ENCODE data around the gene RAB40C.

The RAB40C gene

DNA sequence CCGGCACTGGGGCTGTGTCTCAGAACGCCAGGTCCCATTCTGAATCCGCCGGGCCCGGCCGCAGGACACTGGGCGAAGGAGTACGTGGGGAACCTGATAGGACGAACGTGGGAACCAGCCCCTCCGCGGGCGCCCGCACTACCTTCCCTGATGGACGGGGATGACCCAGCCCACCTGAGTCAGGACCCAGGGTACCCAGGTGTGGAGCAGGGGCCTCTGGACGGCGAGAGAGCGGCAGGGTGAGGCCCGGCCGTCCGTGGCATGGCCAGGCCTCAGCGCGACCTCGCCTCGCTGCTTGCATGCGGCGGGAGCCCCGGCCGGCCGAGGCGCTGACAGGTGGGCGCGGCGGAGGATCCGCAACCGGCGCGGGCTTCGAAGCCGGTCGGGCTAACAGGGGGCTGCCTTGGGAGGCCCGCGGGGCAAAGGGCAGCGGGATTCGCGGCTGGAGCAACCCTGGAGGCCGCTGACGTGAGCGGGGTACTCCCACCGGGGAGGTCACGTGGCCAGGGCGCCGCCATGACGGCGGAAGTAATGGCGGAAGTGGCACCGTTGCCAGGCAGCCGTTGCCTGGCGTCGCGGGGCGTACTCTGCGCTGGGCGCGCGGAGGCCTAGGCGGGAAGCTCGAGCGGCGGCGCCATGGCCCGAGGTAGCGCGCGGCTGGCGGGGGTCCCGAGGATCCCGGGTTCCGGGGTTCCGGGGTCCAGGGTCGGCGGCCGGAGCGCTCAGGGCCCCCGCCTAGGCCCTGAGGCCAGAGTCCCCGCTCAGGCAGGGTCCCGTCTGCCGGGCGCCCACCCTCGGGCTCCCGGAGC, 59.1 kb downstream of the RAB40C start, which contains the start of gene WDR90:
Gene WDR90 (plus strand): TSS at position 585 of the 809 bp plus-strand sequence. CDS start 52 bp downstream, at position 637.
- peak; percentile 90 for DNase-seq

DNA sequence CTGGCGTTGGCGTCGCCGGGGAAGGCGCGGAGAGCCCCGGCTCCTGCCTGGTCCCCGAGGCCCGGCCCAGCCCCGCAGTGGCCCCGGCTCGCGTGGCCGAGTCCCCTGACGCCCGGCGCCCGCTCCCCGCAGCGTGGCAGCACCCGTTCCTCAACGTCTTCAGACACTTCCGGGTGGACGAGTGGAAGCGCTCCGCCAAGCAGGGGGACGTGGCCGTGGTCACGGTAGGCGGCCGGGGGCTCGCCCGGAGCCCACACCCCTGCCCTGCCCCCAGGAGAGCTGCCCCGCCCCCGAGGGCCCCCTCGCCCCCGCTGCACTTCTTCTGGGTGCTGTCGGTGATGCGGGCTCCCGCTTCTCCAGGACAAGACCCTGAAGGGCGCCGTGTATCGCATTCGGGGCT, 59.8 kb downstream of the RAB40C start:
- DNase-seq, result no peak

DNA sequence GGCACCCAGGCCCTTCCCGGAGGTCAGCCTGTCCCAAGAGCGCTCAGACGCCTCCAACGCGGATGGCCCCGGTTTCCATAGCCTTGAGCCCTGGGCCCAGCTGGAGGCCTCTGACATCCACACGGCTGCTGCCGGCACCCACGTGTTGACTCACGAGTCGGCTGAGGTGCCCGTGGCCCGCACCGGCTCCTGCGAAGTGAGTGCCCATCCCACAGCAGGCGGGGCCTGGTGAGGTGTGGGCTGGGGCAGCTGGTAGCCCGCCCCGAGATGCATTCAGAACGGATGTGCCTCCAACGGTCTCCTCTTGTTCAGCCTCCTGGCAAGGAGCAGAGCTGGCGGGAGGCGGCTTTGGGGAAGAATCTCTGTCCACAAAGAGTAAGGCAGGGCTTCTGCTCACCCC, 62.0 kb downstream of the RAB40C start:
- DNase-seq, result no peak

DNA sequence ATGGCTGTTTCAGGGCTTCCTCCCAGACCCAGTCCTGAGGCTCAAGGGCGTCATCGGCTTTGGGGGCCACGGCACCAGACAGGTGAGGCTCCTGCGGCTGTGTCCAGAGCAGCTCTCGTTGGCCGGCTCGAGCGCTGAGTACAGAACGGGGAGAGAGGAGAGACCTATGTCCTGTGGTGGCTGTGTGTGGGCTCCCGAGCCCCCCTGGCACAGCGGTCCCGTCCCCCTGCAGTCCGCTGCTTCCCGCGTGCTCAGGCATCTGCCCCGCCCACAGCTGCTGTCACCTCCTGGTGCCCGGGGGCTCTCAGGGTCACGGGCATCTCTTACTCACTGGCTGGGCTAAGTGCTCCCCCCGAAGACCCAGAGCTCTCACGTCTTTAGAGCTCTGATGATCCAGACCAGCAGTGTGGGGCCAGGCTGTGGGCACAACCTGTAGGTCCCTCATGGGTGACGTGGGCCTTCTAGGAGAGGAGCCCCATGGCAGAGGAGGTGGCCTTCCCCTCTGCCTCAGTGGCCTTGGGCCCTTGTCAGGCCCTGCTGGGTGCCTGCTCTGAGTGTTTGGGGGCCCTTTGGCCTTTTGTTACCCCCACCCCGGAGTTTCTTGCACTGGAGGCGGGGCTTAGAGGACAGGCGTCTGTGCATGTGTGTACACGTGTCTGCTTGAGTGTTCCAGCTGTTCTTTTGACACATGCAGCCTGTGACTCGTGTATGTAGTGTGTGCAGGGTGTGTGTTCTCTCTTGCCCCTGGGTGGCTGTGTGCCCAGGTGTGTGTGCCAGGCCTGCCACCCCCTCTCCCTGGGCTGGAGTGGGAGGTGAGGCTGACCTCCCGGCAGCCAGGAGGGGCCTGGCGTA, 62.8 kb downstream of the RAB40C start:
- DNase-seq, result no peak

DNA sequence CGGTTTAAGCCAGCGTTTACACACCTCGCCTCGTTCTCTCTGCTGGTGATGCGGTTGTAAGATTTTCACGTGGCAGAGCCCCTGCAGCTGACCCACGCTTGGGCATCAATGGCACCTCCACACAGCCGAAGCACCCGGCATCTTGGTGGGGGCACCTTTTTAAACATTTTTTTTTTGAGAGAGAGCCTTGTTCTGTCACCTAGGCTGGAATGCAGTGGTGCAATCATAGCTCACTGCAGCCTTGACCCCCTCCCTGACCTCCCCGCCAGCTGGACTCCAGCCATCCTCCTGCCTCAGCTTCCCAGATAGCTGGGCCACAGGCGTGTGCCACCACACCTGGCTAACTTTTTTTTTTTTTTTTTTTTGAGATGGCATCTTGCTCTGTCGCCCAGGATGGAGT, 64.2 kb downstream of the RAB40C start:
- DNase-seq, result no peak

DNA sequence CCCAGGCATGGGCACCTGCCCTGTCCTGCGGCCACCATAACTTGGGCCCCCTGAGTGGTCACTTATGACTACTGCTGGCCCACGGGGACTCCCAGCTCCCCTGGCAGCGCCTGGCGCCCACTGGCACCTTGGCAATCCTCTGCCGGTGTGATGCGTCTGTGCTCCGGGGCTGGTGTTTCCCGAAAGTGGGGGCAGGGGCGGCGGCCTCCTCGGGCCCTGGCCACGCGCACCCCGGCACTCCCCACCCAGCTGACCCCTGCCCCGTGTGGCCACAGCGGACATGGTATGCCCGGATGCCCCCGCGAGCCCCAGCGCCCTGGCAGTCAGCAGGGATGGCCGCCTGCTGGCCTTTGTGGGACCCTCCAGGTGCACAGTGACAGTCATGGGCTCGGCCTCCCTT, 67.6 kb downstream of the RAB40C start:
- no peak for DNase-seq

DNA sequence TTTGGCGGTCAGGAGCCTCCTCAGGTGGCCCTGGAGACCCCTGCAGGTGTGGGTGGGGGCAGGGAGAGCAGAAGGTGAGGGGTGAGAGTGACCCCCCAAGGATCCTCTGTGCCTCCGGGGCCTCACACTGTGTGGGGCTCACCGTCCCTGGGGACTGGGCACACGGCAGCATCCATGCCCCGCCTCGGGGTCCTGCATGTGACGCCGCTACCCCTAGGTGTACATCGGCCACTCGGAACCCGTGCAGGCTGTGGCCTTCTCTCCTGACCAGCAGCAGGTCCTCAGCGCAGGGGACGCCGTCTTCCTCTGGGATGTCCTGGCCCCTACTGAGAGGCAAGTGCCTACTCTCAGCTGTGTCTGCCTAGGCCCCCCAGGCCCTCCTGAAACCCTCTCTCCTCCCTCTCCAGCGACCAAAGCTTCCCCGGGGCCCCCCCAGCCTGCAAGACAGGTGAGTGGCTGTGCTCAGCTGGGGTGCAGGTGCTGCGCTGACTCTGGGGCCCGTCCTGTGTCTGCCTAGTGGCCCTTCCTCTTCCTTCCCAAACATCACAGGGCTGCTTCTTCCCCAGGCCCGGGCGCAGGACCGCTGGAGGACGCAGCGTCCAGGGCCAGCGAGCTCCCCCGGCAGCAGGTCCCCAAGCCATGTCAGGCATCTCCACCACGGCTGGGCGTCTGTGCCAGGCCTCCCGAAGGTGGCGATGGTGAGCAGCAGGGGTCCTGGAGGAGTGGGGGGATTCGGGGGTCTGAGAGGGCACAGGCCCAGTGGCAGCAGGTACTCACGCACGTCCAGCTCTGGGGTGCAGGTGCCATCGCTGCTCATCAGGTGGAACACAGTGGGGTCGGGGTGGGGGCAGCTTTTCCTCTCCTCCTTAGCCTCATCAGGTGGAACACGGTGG, 69.1 kb downstream of the RAB40C start:
- no peak for DNase-seq

DNA sequence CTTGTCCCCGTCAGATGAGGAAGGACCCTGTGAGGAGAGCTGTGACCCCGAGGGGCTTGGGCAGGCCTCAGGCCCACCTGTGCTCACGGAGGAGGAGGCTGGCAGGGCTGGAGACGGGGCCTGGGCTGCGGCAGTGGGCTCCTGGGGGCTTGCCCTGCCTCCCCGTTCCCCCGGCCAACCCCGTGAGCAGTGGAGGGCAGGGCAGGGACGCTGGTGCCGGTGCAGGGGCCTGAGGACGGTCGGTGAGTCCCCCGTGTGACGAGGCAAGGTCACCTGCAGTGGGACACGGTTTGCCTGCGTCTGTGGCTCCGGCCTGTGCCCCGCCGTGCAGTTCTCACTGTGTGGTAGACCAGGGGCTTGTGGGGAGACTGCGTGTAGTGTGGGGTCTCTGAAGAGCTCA, 69.8 kb downstream of the RAB40C start:
- no peak for DNase-seq

DNA sequence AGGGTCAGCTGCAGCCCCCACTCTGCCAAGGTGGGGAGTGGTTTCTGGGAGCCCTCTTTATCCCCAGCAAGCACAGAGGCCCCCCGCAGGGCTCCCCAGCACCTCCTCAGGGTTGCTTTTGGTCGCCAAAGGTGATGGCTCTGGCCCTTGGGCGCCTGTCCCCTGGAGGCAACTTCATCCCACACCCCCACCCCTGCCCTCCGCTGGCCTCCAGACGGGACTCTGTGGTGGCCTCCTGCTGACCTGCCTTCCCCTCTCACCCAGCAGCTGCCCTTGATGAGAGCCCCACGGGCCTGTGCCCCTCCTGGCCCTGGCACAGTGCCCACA, 70.2 kb downstream of the RAB40C start:
- DNase-seq, result no peak

DNA sequence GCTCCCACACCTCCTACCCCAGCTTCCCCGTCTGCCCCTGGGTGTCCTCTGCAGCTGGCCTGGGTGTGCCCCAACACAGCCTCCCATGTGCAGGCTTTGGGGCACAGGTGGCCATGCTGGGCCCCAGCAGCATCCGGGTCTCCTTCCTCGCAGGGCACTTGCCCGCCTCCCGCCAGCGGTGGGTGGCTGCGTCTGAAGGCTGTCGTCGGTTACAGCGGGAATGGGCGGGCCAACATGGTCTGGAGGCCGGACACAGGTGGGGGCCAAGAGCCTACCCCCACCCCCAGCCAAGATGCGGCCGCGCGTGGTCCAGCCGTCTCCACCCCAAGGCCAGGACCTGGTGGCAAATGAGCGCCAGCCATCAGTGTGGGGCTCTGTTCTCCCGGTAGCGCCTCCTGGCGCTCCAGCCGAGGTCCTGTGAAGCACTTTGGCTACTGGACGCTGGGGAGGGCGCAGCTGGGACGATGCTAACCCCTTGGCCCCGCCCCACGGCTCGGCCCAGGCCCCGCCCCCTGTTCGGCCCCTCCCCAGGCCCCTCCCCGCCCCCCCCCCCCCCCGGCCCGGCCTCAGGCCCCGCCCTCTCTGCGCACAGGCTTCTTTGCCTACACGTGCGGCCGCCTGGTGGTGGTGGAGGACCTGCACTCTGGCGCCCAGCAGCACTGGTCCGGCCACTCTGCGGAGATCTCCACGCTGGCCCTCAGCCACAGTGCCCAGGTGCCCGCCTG, 70.8 kb downstream of the RAB40C start:
- DNase-seq, result peak; percentile 69

DNA sequence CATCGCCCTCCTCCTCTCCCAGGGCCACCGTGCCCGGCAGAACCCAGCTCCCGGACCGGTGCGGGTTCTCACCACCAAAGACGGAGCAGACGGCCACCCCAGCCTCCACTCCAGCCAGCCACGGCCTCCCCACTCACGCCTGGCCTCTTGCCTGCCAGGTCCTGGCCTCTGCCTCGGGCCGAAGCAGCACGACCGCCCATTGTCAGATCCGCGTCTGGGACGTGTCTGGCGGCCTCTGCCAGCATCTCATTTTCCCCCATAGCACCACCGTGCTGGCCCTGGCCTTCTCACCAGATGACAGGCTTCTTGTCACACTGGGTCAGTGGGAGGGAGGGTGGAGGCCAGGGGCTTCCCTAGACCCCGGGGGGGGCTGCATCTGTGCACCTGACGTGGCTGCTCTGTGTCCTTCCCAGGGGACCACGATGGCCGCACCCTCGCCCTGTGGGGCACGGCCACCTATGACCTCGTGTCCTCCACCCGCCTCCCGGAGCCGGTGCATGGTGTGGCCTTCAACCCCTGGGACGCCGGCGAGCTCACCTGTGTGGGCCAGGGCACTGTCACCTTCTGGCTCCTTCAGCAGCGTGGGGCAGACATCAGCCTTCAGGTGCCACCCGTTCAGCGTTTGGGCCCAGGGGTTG, 71.4 kb downstream of the RAB40C start:
- DNase-seq, result no peak

DNA sequence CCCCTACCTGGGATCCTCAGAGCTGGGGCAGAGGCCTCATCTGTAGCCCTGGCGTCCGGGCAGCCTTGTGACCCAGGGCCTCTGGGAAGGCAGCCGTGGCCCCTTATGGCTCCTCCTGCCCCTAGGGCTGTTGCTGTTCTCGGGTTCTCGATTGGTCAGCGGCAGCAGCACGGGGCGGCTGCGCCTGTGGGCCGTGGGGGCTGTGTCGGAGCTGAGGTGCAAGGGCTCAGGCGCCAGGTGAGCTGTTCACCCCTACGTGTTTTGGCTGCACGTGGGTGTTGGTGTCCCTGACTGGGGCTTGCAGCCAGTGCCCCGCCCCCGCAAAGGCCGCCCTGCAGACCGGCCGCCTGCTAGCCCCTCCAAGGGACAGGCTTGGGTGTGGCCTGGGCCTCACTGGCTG, 72.2 kb downstream of the RAB40C start:
- DNase-seq, result no peak

DNA sequence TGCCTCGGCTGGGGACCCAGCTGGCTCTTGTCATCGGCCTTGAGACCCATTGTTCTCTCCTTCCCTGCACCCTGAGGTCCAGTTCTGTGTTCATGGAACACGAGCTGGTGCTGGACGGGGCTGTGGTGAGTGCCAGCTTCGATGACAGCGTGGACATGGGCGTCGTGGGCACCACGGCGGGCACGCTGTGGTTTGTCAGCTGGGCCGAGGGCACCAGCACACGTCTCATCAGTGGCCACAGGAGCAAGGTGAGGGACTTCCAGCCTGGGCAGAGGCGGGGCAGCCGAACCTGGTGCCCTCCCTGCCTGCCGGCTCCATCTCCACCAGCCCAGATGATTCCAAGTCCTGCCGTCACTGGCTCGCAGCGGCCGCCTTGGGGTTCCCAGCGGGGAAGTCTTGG, 72.7 kb downstream of the RAB40C start:
- no peak for DNase-seq

DNA sequence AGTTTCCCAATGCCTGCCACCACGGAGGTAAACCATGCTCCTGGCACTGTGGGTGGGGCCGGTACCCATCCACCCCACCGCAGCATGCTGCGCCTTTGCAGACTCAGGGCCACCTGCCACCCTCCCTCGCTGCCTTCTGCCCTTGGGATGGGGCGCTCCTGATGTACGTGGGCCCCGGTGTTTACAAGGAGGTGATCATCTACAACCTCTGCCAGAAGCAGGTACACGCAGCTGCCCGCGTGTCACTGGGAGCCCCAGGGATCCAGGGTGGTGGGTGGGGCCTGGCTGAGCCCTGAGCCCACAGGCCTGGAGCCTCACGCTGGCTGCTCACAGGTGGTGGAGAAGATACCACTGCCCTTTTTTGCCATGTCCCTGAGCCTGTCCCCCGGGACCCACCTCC, 76.7 kb downstream of the RAB40C start:
- no peak for DNase-seq

DNA sequence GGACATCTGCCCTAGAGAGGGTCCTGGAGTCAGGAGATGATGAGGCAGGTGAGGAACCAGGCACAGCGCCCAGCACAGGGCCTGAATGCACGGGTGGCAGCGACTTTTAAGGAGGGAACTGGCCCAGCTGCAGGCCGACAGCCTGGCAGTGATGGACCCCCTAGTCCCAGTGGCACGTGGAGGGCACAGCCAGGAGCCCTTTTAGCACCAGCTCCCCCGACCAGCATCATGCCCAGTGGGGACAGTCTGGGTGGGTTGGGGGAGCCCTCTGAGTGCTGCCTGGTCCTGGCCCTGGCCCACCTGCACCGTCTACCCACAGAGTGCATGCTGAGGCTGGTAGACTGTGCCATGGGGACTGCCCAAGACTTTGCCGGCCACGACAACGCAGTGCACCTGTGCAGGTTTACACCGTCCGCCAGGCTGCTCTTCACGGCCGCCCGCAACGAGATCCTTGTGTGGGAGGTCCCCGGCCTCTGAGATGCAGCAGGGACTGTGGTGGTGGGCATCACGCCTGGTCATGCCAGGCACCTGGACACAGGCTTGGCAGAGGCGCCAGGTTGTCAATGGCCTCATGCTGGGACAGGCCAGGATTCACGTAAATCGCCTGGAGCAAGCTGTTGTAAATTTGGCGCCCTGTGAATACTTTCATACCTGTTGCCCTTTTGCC, 77.4 kb downstream of the RAB40C start:
- no peak for DNase-seq

DNA sequence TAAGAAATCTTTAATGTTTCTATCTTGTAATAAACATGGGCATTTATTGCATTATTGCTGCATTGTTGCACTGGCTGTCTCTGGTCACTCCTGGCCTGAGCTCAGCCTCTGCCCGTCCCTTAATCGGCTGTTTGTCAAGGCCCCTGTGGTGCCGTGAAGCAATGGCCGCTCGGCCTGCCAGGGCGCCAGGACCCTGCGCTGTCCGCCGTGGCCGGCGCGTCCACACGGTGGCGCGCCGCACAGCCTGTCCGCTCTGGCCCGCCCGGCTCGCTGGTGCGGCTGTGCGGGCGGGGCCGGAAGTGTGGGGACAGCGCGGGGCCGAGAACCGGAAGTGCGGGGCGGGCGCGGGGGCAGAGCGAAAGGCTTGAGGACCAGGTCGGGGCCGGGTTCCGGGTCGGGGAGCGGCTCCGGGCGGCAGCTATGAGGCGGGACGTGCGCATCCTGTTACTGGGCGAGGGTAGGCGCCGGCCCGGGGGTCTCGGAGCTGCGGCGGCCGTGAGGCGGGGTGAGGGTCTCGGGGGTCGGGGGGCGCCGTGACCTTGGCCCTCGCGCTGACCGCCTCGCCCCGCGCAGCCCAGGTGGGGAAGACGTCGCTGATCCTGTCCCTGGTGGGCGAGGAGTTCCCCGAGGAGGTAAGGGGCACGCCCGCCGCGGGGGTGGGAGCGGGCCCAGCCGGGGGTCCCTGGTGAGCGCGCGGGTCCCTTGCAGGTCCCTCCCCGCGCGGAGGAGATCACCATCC, 78.1 kb downstream of the RAB40C start, which contains the start of gene RHOT2:
Gene RHOT2 (plus strand): TSS at position 353 of the 739 bp plus-strand sequence. CDS start 68 bp downstream, at position 421.
- peak; percentile 93 for DNase-seq

DNA sequence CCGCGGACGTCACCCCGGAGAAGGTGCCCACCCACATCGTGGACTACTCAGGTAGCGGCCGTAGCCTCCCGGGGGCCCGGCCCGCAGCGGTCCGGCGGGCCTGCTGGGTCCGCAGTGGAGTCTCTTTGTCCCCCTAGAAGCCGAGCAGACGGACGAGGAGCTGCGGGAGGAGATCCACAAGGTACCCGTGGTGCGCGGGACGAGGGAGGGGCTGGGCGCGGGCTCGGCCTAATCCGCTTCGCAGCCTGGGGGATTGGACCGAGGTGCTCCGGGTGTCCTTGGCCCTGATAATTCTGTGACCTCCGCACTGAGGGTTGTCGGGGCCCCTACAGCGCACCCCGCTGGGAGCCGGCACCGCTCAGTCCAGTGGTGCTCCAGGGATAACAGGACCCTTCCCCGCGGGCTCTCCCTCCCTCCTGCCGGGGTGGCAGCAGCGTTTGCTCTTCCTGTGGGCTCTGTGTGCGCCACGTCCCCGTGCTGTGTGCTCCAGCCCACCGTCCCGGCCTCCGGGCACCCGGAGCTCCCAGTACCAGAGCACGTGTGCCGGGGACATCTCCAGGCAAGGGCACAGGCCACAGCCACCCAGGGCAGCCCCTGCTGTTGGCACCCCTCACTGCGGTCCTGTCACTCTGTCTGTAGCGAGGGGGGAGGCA, 78.8 kb downstream of the RAB40C start:
- no peak for DNase-seq

DNA sequence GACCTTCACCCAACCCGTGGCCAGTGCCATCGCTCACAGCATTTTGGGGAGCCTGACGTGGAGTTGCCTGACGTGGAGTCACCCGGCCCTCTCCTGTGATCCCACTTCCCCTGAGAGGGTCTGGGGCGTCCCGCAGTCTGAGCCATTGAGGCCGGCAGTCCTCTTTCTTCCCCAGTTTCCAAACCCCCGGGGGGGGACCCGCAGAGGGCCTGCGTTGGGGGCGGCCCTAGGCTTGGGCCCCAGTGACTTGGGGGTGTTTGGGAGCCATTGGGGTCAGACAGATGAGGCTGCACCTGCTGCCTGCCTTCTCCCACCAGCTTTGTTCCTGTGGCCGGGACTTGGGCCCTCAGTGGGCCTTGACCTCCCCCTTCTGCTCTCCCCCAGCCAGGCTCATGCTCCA, 79.8 kb downstream of the RAB40C start:
- no peak for DNase-seq

DNA sequence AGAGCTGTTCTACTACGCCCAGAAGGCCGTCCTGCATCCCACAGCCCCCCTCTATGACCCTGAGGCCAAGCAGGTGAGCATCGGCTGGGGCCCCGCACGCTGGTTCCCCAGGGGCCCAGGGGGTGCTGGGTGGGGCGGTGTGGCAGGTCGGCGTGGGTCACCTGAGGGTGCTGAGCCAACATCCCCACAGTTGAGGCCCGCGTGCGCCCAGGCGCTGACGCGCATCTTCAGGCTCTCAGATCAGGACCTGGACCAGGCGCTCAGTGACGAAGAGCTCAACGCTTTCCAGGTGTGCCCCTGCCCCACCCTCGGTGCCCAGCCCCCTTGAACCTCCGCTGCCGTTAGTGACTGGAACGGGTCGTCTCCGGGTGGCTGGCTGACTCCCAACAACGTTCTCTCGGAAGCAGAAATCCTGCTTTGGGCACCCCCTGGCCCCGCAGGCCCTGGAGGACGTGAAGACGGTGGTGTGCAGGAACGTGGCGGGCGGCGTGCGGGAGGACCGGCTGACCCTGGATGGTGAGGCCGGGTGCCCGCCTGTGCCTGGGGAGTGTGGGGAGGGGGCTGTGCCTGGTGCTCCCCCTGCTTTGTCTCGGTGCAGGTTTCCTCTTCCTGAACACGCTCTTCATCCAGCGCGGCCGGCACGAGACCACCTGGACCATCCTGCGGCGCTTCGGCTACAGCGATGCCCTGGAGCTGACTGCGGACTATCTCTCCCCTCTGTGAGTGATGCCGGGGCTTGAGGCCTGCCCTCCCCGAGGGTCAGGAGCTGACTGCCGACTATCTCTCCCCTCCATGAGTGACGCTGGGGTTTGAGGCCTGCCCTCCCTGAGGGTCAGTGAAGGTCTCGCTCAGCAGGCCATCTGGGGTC, 80.9 kb downstream of the RAB40C start:
- no peak for DNase-seq
